SK-N-MC (cell line): Measurements from ENCODE around the gene ADCY2.
A peak's percentile ranks its signal among the peaks of the same experiment; 100 is the strongest.

Source experiments
- DNase-seq: peaks from one replicate; pipeline ENCODE4 v3.0.0-alpha.2; 2011; ENCODE audit warnings: low read depth, low spot score
- H3K27ac ChIP-seq: fragments of 200-600 bp; sonication (generic); 2 replicates; pipeline ENCODE4 v1.5.1; 2016; ENCODE audit warnings: mixed run types
- H3K36me3 ChIP-seq: fragments of 200-600 bp; sonication (generic); 2 replicates; pipeline ENCODE4 v1.6.1; 2017; ENCODE audit warnings: antibody characterized with exemption, low read length, mixed read lengths; ENCODE audit not compliant: insufficient read depth
- H3K4me3 ChIP-seq: fragments of 200-600 bp; sonication (generic); 2 replicates; pipeline ENCODE4 v1.5.1; 2016
- H3K9ac ChIP-seq: fragments of 200-600 bp; sonication (generic); 2 replicates; pipeline ENCODE4 v1.8.0; 2017; ENCODE audit warnings: mixed run types, mixed read lengths; ENCODE audit not compliant: insufficient read length
- H3K9me3 ChIP-seq: fragments of 200-600 bp; sonication (generic); 2 replicates; pipeline ENCODE4 v1.6.1; 2017; ENCODE audit warnings: low read depth, mild to moderate bottlenecking, antibody characterized with exemption, low read length, moderate library complexity, mixed read lengths
- EZH2 ChIP-seq: fragments of 200-600 bp; sonication (generic); IDR thresholded peaks from one replicate; pipeline ENCODE4 v1.6.1; 2017; ENCODE audit warnings: antibody characterized with exemption
- FOXP2 ChIP-seq: optimal IDR thresholded peaks from 2 replicates; pipeline ENCODE3; 2011; ENCODE audit warnings: mild to moderate bottlenecking, moderate library complexity; ENCODE audit not compliant: insufficient read depth; ENCODE audit errors: extremely low read length, control extremely low read depth
- POLR2AphosphoS5 ChIP-seq: IDR thresholded peaks from 2 replicates; pipeline ENCODE4 v1.6.1; 2012; ENCODE audit warnings: mild to moderate bottlenecking, low read depth, low read length, borderline replicate concordance

Gene ADCY2

DNA sequence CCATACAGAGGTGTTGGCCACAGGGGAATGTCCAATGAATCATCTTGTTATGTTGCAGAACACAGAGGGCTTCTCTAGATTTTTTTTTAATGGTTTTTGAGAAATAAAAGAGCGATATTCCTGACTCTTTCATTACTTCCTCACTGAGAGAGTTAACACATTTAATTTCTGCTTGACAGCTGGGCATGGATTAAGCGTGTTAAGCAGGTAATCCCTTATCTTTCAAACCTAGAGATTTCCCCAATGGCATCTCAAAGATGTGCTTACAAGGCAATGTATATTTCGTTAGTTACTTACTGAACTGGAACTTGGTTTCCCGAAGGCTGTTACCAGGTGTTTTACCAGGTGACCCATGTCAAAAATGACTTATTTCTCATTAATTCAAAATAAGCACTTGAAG is 21.8 kb upstream of the ADCY2 start:
- TF ChIP-seq EZH2: no peak
- TF ChIP-seq POLR2AphosphoS5: no peak
- TF ChIP-seq FOXP2: no peak
- H3K4me3 ChIP-seq: no peak overlapping the region
- no peak overlapping the region for H3K9ac ChIP-seq
- no peak overlapping the region for H3K27ac ChIP-seq
- H3K36me3 ChIP-seq: no peaks in the 10 kb centered on the region
- H3K9me3 ChIP-seq: no peaks in the 10 kb centered on the region
- DNase-seq: no peak

GRCh38 chr5:7375457-7375856 is 20.5 kb upstream of the ADCY2 start:
- H3K27ac ChIP-seq: no peak overlapping the region
- H3K36me3 ChIP-seq: no peaks in the 10 kb centered on the region
- no peak overlapping the region for H3K4me3 ChIP-seq
- DNase-seq: no peak
- H3K9me3 ChIP-seq: no peaks in the 10 kb centered on the region
- TF ChIP-seq POLR2AphosphoS5: no peak
- no peak overlapping the region for H3K9ac ChIP-seq

DNA sequence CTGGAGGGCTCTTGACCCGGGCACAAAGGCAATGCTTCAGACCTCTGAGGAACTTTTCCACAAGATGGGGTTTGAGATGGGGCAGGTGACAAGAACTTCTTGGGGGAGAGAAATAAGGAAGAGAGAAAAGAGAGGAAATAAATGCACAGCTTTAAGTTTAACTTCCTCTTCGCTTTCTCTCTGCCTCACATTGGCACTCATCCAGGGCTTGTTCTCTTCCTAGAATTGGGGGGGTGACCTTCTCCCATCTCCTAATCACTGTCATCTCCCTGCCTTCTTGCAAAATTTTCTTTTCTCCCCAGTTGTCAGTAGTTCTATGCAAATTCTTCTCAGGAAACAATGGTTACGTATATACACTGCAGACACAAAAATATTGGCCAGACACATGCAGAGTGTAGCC is 19.1 kb upstream of the ADCY2 start:
- no peaks in the 10 kb centered on the region for H3K36me3 ChIP-seq

GRCh38 chr5:7377761-7378160 is 18.2 kb upstream of the ADCY2 start:
- Histone ChIP-seq H3K27ac (no peak overlapping the region), H3K9ac (no peak overlapping the region), H3K9me3 (no peaks in the 10 kb centered on the region), H3K36me3 (no peaks in the 10 kb centered on the region), H3K4me3 (no peak overlapping the region)
- TF ChIP-seq EZH2: no peak
- peak; percentile 54; the same call in 1 of the 2 replicates for TF ChIP-seq POLR2AphosphoS5
- peak; percentile 37 for DNase-seq

More for the DNA sequence above, 19.1 kb upstream of the ADCY2 start:
- no peak overlapping the region for H3K27ac ChIP-seq
- no peak overlapping the region for H3K4me3 ChIP-seq
- H3K9ac ChIP-seq: no peak overlapping the region
- TF ChIP-seq POLR2AphosphoS5: no peak
- TF ChIP-seq FOXP2: no peak
- TF ChIP-seq EZH2: no peak
- no peak for DNase-seq
- H3K9me3 ChIP-seq: no peaks in the 10 kb centered on the region

DNA sequence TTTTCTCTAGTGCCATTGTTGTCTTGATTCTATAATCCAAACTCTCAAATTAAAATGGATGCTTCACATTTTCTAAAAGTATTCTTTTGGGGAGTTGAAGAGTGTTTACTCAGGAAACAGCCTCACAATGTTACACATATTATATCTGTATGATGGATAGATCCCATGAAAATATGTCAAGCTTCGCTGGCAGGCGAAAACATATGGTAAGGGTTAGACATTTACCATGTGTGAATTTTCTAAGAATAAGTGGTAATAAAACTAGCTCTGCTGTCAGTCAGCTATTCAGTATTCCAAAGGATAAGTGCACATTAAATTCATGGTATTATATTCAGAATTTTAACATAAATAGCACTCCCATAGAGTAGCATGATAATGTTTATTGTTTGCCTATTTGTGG is 13.3 kb upstream of the ADCY2 start:
- no peak for TF ChIP-seq POLR2AphosphoS5
- TF ChIP-seq FOXP2: no peak
- TF ChIP-seq EZH2: no peak

DNA sequence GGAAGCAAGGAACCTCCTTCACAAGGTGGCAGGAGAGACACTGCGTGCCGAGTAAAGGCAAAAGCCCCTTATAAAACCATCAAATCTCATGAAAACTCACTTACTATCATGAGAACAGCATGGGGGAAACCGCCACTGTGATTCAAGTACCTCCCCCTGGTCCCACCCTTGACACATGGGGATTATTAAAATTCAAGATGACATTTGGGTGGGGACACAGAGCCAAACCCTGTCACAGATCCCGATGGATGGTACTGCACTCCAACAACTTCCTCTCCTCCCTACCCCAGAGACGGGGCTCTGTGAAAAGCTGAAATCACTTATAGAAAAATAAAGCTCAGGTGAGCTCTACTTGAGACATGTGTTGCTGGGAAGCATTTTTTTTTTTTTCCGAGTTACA is 10.3 kb upstream of the ADCY2 start:
- Histone ChIP-seq H3K27ac (no peak overlapping the region), H3K9me3 (no peaks in the 10 kb centered on the region), H3K4me3 (no peak overlapping the region), H3K36me3 (no peaks in the 10 kb centered on the region), H3K9ac (no peak overlapping the region)
- no peak for TF ChIP-seq POLR2AphosphoS5
- no peak for TF ChIP-seq FOXP2
- TF ChIP-seq EZH2: no peak
- no peak for DNase-seq

More for the DNA sequence above, 13.3 kb upstream of the ADCY2 start:
- Histone ChIP-seq H3K36me3 (no peaks in the 10 kb centered on the region), H3K27ac (no peak overlapping the region), H3K9ac (no peak overlapping the region), H3K4me3 (no peak overlapping the region), H3K9me3 (no peaks in the 10 kb centered on the region)
- no peak for DNase-seq

- no peak for DNase-seq
- Histone ChIP-seq H3K9ac (no peak overlapping the region), H3K9me3 (no peaks in the 10 kb centered on the region), H3K4me3 (no peak overlapping the region), H3K27ac (no peak overlapping the region), H3K36me3 (no peaks in the 10 kb centered on the region)
- TF ChIP-seq FOXP2 (no peak), POLR2AphosphoS5 (no peak), EZH2 (no peak)
Measured at GRCh38 chr5:7388553-7388952, 7.4 kb upstream of the ADCY2 start.

DNA sequence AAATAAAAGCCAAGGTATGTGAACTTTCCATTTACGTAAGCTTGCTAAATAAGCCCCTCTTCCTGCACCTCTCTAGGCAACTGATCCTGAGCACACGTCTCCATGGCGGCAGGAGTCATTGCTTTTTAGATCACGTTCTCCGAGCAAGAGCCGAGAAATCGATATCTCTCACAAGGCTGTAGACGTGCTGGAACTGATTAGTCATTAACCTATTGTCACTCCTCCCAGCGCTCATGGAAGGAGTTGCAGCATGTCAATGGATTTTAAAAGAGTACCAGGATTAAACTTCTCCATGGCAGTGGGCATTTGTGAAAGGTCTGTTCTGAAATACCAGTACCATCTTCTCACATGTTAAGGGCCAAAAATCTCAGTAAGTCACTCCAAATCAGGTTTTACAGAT is 4.7 kb upstream of the ADCY2 start:
- DNase-seq: no peak
- no peaks in the 10 kb centered on the region for H3K9me3 ChIP-seq
- H3K27ac ChIP-seq: no peak overlapping the region
- H3K36me3 ChIP-seq: no peaks in the 10 kb centered on the region
- H3K4me3 ChIP-seq: no peak overlapping the region
- no peak overlapping the region for H3K9ac ChIP-seq
- TF ChIP-seq FOXP2 (no peak), EZH2 (no peak), POLR2AphosphoS5 (no peak)

DNA sequence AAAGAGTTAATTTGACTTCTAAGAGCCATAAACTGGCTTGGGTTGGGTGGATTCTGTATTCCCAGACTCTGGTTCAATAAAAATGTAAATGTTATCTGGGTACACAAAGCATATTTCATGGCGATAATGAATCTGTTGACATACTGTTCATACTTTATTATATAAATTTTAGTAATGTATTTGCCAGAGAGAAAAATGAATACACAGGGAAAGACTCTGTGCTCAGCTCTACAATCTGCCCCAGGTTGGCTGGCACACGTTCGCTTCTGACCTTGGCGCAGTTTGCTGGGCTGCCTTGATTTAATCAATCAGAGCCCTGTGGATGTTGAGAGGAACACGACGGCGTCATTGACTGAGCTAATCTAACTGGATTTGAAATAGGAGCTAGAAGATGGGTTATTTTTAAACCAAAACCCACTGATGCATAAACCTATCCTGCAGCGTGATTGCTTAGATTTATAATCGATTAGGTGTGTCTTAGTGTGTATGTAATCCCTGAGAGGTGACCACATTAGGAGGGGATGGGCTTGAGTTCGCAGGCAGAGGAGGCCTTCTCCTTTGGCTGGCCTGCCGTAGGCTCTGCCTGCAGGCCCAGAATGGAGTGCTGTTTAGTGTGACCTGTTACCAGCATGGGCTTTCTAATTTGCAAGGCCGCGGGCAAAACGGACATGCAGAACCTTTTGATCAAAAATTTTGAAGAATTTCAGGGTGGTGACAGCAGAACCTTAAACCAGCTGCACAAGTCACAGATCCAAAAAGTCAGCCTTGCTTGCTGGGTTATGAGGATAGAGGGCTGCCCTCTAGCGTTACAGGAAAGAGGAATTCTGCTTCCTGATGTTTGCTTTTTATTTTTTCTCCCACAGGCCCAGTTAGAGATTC is 3.9 kb upstream of the ADCY2 start:
- Histone ChIP-seq H3K4me3 (no peak overlapping the region), H3K36me3 (no peaks in the 10 kb centered on the region), H3K9me3 (no peaks in the 10 kb centered on the region), H3K27ac (no peak overlapping the region), H3K9ac (no peak overlapping the region)
- TF ChIP-seq EZH2: no peak
- no peak for TF ChIP-seq POLR2AphosphoS5
- TF ChIP-seq FOXP2: no peak
- no peak for DNase-seq
